ENCODE data around the gene DCHS2.

The DCHS2 gene

DNA sequence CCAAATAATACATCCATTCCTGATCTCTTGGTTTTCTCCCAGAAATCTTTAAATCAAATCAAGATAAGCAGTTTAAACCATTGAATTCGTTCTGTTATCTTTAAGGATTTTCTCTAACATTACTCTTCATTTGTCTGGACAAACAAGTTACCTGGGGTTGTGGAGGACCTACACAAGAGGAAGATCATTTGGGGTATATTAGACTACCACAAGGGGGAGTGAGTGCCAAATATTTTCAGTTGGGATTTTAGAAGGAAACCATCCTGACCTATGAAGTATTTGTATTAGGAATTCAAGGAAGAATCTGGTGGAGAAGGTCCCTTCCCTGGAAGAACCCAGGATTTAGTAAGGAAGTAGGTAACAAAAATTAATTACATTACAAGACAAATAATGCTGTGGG lies 12.0 kb upstream of the DCHS2 start:
- Mint-ChIP-seq H3K9me3 (no peaks in the 10 kb centered on the region), H3K36me3 (ENCODE audit: low read depth) (no peaks in the 10 kb centered on the region), H3K4me3 (no peak overlapping the region), H3K27ac (no peak overlapping the region), H3K27me3 (peaks cover 39% of the 10 kb centered on the region), H3K4me1 (ENCODE audit: low read depth) (no peaks in the 10 kb centered on the region)
- no peak for DNase-seq

DNA sequence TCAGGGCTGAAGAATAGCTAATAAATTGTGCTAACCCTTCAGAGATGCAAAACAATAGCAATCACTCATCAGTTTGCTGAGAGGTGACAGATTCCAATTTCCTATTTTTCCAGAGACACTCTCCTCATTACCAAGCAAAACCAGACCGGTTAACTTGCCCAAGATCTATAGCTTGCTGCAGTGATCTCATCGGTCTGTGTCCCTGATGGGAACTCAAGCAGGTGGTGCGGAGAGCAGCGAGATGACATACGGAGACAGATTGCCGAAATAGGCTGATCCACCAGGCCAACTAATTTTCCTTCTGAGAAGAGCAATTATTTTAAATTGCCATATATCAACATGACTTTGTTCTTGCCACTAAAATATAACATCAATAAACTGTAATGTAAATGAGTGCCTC lies 10.5 kb upstream of the DCHS2 start:
- no peaks in the 10 kb centered on the region for H3K4me1 Mint-ChIP-seq (ENCODE audit: low read depth)
- H3K27me3 Mint-ChIP-seq: peaks cover 40% of the 10 kb centered on the region
- H3K4me3 Mint-ChIP-seq: no peak overlapping the region
- no peak overlapping the region for H3K27ac Mint-ChIP-seq
- no peaks in the 10 kb centered on the region for H3K36me3 Mint-ChIP-seq (ENCODE audit: low read depth)
- no peak for DNase-seq
- no peaks in the 10 kb centered on the region for H3K9me3 Mint-ChIP-seq

DNA sequence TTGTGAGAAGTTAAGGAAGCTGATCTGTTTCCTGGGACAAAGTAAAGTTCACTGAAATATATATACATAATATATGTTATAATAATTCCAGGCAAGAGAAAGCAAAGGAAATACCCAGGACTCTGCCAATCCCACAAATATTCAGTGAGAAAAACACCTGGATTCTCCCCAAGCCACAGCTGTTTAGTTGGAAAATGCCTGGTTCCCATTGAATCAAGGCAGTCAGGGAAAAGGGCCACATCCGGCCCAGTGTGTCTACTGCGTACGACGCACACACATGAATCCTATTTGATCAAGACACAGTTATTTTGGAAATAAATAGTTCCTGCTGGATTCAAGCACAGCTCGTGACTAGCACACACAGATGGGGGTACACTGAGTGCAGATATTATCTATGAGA lies 6.3 kb upstream of the DCHS2 start:
- DNase-seq: no peak
- Mint-ChIP-seq H3K27me3 (peaks cover 39% of the 10 kb centered on the region), H3K9me3 (no peaks in the 10 kb centered on the region)

DNA sequence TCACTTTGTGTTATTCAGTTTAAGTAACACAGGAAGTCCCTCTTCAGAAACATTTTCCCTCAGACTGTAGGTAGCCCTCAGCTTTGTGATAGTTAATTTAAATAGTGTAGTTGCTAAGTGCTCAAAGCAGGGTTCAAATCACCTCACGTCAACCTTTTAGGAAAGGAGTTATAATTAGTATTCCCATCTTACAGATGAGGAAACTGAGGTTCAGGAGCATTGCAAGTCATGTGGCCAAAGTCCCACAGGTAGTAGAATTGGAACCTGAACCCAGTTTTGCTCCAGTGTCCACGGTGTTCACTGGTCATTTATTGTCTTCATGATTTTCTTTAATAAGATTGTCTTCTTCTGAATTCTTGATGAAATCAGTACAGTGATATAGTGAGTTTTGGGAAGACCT lies 4.3 kb upstream of the DCHS2 start:
- DNase-seq: no peak
- Mint-ChIP-seq H3K27me3 (peaks cover 59% of the 10 kb centered on the region), H3K4me3 (no peak overlapping the region), H3K4me1 (ENCODE audit: low read depth) (peaks cover 11% of the 10 kb centered on the region), H3K9me3 (no peaks in the 10 kb centered on the region), H3K36me3 (ENCODE audit: low read depth) (no peaks in the 10 kb centered on the region), H3K27ac (no peak overlapping the region)

More for the DNA sequence above, 6.3 kb upstream of the DCHS2 start:
- Mint-ChIP-seq H3K36me3 (ENCODE audit: low read depth) (no peaks in the 10 kb centered on the region), H3K4me3 (no peak overlapping the region), H3K27ac (no peak overlapping the region), H3K4me1 (ENCODE audit: low read depth) (no peaks in the 10 kb centered on the region)

DNA sequence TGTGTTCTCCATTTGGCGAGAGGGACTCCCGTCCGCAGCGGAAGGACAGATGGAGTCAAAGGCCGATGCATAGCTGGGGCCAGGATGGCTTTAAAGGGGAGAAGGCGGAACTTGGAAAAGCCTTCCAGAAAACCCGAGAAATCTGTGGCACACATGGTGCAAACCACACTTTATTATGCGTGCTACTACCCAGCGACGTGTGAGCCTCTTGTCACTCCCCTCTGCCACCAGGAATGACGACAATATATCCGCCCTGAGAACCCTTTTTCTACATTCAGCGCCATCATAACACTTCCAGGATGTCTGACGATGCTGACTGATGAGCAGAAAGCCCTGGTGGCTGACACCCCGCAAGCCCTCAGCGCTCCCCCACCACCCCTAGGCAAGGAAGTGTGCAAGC lies 689 bp upstream of the DCHS2 start:
- H3K36me3 Mint-ChIP-seq (ENCODE audit: low read depth): no peaks in the 10 kb centered on the region
- H3K27ac Mint-ChIP-seq: no peak overlapping the region
- H3K27me3 Mint-ChIP-seq: peaks cover 76% of the 10 kb centered on the region
- no peak for DNase-seq
- H3K4me3 Mint-ChIP-seq: peak overlapping the region; percentile 66
- H3K9me3 Mint-ChIP-seq: no peaks in the 10 kb centered on the region
- H3K4me1 Mint-ChIP-seq (ENCODE audit: low read depth): peaks cover 15% of the 10 kb centered on the region

DNA sequence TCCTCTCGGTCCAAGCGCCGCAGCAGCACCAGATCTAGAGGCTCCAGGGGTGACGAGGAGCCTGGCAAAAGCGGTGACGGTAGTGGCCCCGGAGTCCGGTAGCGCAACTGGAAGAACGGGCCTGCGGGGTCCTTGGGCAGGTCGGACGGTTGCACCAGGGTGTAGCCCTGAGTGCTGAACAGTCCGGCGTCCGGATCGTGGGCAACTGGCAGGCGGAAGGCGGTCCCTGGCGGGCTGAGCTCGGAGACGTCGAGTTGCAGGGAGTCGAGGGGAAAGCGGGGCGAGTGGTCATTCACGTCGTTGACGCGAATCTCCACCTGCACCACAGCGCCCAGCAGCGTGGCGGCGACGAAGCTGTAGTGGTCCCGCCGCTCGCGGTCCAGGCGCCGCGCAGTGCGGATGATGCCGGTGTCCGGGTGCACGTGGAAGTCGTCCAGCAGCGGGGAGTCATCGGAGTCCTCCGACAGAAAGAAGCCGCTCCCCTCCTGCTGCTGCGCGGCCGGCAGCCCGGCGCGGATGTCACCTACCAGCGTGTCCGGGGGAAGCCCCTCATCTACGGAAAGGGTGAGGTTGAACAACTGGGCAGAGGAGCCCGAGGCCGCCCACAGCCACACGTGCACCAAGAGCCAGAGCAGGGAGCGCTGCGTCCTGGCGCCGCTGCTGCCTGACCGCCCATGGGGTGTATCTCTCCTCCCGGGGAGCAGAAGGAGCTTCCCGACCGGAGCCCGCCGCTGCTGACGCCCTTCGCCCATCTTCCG lies 837 bp downstream of the DCHS2 start:
- H3K9me3 Mint-ChIP-seq: no peaks in the 10 kb centered on the region
- H3K4me3 Mint-ChIP-seq: peak overlapping the region; percentile 66
- H3K27ac Mint-ChIP-seq: peak overlapping the region; percentile 39
- H3K36me3 Mint-ChIP-seq (ENCODE audit: low read depth): no peaks in the 10 kb centered on the region
- peak; percentile 40 for DNase-seq
- H3K4me1 Mint-ChIP-seq (ENCODE audit: low read depth): peaks cover 15% of the 10 kb centered on the region
- H3K27me3 Mint-ChIP-seq: peaks cover 69% of the 10 kb centered on the region

DNA sequence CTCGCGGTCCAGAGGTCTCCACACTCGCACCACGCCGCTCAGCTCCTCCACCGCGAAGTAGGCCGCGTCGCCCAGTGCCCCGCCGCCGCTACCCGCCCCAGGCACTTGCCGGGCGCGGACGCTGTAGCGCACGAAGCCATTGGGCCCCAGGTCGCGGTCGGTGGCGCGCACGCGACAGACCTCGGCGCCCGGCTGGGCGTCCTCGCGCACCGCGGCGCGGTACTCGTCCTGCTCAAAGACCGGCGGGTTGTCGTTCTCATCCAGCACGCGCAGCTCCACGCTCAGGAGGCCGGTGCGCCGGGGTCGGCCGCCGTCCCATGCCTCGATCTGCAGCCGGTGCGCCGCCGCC lies 1.4 kb downstream of the DCHS2 start:
- H3K27ac Mint-ChIP-seq: no peak overlapping the region
- H3K27me3 Mint-ChIP-seq: peaks cover 67% of the 10 kb centered on the region
- H3K4me3 Mint-ChIP-seq: peak overlapping the region; percentile 66
- DNase-seq: peak; percentile 30
- no peaks in the 10 kb centered on the region for H3K36me3 Mint-ChIP-seq (ENCODE audit: low read depth)
- H3K4me1 Mint-ChIP-seq (ENCODE audit: low read depth): peaks cover 15% of the 10 kb centered on the region
- H3K9me3 Mint-ChIP-seq: no peaks in the 10 kb centered on the region

DNA sequence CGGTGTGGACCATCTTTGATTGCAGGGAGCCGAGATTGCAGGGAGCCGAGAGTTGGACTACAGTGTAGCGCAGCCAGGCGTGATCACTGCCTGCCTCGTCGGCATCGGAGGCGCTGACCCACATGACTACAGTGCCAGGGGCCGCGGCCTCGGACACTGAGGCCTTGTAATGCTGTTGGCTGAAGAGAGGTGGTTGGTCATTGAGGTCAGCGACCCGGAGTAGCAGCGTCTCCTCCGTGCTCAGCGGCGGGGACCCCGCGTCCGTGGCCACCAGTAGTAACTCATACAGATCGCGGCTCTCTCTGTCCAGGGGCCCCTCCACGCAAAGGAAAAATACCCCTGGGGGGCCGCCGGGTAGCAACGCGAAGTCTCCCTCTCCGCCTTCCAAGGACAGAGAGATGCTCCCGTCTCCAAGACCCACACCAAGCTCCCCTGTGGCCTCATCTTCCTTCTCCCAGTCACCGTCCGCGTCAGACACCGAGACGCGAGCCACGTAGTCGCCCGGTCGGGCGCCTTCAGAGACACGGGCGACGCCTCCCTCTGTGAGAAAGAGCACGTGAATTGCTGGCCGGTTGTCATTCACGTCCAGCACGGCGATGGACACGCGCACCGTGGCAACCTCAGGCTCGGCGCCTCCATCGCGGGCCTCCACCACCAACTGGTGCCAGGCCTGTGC lies 1.9 kb downstream of the DCHS2 start:
- Mint-ChIP-seq H3K36me3 (ENCODE audit: low read depth) (no peaks in the 10 kb centered on the region), H3K27ac (no peak overlapping the region), H3K9me3 (no peaks in the 10 kb centered on the region), H3K4me3 (no peak overlapping the region), H3K4me1 (ENCODE audit: low read depth) (peaks cover 15% of the 10 kb centered on the region), H3K27me3 (peaks cover 67% of the 10 kb centered on the region)
- no peak for DNase-seq

DNA sequence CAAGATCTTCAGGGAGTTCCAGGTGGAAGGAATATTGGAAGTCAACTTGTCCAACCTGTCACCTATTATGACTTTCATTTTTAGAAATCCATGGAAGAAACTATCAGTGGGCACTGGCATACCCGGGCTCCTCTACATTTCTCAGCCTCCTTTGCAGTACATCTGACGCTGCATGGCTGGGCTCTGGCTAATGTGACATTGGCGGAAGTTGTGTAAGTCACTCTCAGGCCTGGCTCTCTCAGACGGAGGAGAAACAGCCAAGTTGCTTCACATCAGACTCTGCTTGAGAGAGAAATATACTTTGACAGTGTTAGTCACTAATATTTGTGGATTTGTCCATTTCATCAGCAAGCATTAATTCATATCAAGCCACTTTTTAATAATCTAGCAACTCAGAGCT lies 4.5 kb downstream of the DCHS2 start:
- no peak for DNase-seq
- Mint-ChIP-seq H3K36me3 (ENCODE audit: low read depth) (no peaks in the 10 kb centered on the region), H3K4me1 (ENCODE audit: low read depth) (peaks cover 12% of the 10 kb centered on the region), H3K9me3 (no peaks in the 10 kb centered on the region), H3K27me3 (peaks cover 44% of the 10 kb centered on the region), H3K27ac (no peak overlapping the region), H3K4me3 (no peak overlapping the region)

DNA sequence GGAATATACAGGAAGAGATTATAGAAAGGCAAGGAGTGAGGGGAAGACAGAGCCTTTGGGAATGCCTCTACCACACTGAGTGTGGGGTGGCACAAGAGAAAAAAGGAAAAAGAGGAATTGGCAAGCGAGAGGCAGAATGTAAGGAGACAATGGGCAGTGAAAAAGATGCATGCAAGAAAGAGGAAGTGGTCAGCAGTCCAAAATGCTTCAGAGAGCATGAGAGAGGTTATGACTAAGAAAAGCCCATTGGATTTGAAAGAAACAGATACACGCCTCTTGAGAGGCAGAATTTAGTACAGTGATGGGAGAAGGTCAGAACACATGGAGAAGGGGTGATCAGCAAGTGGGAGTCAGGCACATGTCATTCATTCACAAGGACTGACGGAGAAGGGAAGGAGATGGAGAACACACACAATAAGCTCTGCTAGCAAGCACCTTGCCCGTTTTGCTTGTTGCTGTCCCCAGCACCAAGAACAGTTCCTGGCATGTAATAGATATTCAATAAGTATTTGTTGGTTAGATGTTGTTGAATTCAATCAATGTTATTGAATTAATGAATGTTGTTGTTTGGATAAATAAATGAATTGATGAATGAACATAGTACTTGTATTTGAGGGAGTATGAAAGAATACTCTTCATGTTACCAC lies 6.3 kb downstream of the DCHS2 start:
- Mint-ChIP-seq H3K27me3 (peaks cover 25% of the 10 kb centered on the region), H3K9me3 (no peaks in the 10 kb centered on the region), H3K4me1 (ENCODE audit: low read depth) (no peaks in the 10 kb centered on the region), H3K36me3 (ENCODE audit: low read depth) (no peaks in the 10 kb centered on the region), H3K27ac (no peak overlapping the region), H3K4me3 (no peak overlapping the region)
- no peak for DNase-seq

DNA sequence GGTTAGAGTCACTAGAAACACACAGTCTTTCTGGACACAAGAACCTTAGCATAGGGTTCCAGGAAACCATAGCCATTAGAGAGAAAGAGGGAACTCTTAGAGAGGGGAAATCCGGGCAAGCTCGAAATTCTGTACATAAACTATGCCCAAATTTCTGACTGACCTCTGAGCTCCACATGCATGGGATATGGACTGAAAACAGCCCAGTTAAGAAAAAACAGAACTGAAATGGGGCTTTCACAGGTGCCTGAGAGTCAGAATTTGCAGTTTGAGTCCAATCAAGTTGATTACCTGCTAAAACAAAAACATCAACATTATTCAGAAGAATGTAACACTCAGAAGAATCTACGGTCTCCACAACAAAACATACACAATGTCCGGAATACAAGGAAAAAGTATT lies 13.1 kb downstream of the DCHS2 start:
- no peaks in the 10 kb centered on the region for H3K36me3 Mint-ChIP-seq (ENCODE audit: low read depth)
- no peak for DNase-seq
- no peaks in the 10 kb centered on the region for H3K4me1 Mint-ChIP-seq (ENCODE audit: low read depth)
- no peaks in the 10 kb centered on the region for H3K9me3 Mint-ChIP-seq
- peaks cover 26% of the 10 kb centered on the region for H3K27me3 Mint-ChIP-seq
- no peak overlapping the region for H3K4me3 Mint-ChIP-seq
- H3K27ac Mint-ChIP-seq: no peak overlapping the region

DNA sequence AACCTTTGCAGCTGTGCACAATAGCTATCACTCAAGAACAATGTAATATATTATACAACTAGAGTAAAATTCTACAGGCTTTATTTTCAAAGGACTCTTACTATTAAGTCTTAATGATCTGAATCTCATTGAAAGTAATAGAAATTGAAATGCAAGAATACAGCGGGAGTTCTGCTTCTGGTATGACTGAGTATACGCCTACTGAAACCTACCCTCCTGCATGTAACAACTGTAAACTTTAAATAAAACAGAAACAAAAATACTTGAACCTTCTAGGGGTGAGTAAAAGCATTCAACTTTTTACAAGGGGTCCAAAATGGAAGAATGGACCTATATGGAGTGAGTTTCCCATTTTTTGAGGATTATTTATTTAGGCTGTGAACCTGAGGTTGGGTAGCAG lies 13.5 kb downstream of the DCHS2 start:
- peaks cover 29% of the 10 kb centered on the region for H3K27me3 Mint-ChIP-seq
- H3K4me3 Mint-ChIP-seq: no peak overlapping the region
- DNase-seq: no peak
- H3K4me1 Mint-ChIP-seq (ENCODE audit: low read depth): no peaks in the 10 kb centered on the region
- H3K9me3 Mint-ChIP-seq: no peaks in the 10 kb centered on the region
- no peak overlapping the region for H3K27ac Mint-ChIP-seq
- H3K36me3 Mint-ChIP-seq (ENCODE audit: low read depth): no peaks in the 10 kb centered on the region

DNA sequence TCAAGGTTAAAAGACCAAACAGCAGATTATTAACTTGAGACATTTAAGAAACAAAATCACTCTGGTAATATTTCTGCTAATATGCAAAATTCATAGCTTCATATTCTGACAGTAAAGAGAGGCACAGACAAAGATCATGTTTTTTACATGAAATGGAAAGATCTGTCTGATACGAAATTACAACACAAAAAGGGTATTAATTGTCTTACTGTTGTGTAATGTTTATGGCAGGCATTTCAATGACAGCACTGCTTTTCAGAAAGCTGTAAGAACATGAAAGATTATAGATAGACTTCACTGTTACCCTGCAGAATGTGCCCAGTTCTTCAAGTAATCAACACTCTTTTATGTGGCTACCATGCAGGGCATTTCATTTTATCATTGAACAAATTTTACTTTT lies 15.4 kb downstream of the DCHS2 start:
- Mint-ChIP-seq H3K27me3 (peaks cover 37% of the 10 kb centered on the region), H3K4me3 (no peak overlapping the region), H3K36me3 (ENCODE audit: low read depth) (no peaks in the 10 kb centered on the region), H3K4me1 (ENCODE audit: low read depth) (no peaks in the 10 kb centered on the region), H3K9me3 (no peaks in the 10 kb centered on the region), H3K27ac (no peak overlapping the region)
- DNase-seq: no peak

DNA sequence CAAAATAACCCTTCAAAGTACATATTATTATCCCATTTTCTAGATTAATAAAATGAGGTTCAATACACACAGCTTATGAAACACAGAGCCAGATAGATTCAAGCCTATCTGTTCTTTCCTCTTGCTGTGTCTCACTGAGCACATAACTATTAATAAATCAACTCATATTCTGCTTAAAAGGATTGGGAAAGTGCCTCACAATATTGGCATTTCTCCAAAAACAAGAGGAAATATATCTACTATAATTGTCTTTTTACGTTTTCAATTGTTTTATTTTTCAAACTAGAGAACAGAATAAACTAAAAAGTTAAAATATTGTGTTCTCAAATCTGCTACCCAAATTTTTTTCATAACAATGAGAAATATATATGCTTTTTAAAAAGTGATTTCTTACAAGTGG lies 15.8 kb downstream of the DCHS2 start:
- Mint-ChIP-seq H3K36me3 (ENCODE audit: low read depth) (no peaks in the 10 kb centered on the region), H3K27me3 (peaks cover 37% of the 10 kb centered on the region), H3K27ac (no peak overlapping the region), H3K4me1 (ENCODE audit: low read depth) (no peaks in the 10 kb centered on the region), H3K4me3 (no peak overlapping the region), H3K9me3 (no peaks in the 10 kb centered on the region)
- no peak for DNase-seq

DNA sequence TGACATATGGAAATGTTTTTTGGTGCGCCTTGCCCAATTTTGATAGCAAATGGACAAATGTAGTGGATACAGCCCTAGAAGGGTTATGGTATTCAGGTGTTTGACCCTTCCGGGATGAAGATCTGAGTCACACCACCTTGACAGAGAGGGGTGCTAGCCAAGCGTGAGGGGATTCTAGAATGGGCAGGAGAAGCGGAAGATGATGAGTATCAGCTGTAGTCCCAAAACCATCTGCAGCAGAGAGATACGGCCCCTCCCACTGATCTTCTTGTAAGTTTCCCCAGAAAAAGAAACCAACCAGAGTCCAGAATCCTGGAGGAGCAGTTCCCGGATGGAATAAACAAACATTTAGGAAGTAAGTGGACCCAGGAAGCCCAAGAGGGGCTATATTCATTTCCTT lies 18.1 kb downstream of the DCHS2 start:
- Mint-ChIP-seq H3K27me3 (peaks cover 44% of the 10 kb centered on the region), H3K4me1 (ENCODE audit: low read depth) (no peaks in the 10 kb centered on the region)

More for the DNA sequence above, 18.1 kb downstream of the DCHS2 start:
- Mint-ChIP-seq H3K36me3 (ENCODE audit: low read depth) (no peaks in the 10 kb centered on the region), H3K27ac (no peak overlapping the region), H3K4me3 (no peak overlapping the region), H3K9me3 (no peaks in the 10 kb centered on the region)
- no peak for DNase-seq
